ENCODE measurements around the gene NUDT16.

DNA sequence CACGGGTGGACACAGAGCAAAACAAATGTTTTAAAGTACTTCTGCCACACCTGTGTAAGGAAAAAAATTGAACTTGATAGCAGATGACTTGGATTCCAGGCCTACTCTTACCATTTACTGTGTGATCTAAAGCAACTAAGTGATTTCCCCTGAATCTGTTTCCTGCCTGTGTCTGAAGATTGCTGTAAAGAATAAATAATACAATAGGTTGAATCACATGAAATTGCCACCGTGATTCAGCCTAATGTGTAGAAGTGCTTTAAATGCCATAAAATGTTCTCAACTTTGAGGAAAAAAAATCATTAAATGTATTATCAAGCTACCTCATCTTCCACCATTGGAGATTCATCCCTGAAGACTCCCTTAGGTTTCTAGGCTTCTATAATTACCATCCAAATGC lies 27.6 kb upstream of the NUDT16 start:
- TF ChIP-seq, protein P1, sequence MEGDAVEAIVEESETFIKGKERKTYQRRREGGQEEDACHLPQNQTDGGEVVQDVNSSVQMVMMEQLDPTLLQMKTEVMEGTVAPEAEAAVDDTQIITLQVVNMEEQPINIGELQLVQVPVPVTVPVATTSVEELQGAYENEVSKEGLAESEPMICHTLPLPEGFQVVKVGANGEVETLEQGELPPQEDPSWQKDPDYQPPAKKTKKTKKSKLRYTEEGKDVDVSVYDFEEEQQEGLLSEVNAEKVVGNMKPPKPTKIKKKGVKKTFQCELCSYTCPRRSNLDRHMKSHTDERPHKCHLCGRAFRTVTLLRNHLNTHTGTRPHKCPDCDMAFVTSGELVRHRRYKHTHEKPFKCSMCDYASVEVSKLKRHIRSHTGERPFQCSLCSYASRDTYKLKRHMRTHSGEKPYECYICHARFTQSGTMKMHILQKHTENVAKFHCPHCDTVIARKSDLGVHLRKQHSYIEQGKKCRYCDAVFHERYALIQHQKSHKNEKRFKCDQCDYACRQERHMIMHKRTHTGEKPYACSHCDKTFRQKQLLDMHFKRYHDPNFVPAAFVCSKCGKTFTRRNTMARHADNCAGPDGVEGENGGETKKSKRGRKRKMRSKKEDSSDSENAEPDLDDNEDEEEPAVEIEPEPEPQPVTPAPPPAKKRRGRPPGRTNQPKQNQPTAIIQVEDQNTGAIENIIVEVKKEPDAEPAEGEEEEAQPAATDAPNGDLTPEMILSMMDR (IDR thresholded peaks at IDR 0.05), result no peak
- no peak for TF ChIP-seq POLR2A (IDR thresholded peaks at IDR 0.05)
